ENCODE data around the gene KRT85. TPM values are rescaled to one million over a fixed set of nuclear protein-coding genes. Genes with fewer than 3 reads are reported as not detected.

The KRT85 gene
- total RNA-seq, 1 experiment from 2014 or later = not detected

DNA sequence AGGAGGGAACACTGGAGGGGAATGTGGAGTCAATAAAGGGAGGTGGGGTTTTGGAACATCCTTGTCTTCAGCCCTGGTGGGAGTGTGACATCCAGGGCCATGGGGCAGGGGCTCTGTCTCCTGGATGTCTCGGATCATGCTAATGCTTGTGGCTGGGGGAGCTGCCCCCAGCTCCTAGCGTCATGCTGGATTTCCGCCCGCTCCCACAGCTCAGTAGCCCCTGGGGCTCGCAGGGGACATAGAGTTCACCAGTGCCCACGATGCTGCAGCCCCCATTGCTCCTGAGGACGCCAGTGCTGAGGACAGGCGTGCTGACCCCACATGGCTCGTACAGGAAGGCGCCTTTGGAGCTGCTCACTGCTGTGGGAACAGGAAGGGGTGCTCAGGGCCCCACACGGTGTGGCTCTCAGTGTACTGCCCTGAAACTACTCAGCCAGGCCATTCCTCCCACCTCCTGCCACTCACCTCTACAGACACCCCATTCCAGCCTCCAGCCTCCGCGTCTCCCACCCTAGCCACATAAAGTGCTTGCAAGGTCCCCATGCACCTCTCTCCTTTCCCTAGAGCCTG lies 27.6 kb upstream of the KRT85 start:
- intact Hi-C loops (cut with micrococcal nuclease; ENCODE audit: unreplicated experiment) = no loop called here
- POLR2A ChIA-PET (ENCODE audit: low non-redundant PET) = no interaction called here
- DNase-seq (ENCODE audit: low spot score) = no peak
- TF ChIP-seq, protein P1, sequence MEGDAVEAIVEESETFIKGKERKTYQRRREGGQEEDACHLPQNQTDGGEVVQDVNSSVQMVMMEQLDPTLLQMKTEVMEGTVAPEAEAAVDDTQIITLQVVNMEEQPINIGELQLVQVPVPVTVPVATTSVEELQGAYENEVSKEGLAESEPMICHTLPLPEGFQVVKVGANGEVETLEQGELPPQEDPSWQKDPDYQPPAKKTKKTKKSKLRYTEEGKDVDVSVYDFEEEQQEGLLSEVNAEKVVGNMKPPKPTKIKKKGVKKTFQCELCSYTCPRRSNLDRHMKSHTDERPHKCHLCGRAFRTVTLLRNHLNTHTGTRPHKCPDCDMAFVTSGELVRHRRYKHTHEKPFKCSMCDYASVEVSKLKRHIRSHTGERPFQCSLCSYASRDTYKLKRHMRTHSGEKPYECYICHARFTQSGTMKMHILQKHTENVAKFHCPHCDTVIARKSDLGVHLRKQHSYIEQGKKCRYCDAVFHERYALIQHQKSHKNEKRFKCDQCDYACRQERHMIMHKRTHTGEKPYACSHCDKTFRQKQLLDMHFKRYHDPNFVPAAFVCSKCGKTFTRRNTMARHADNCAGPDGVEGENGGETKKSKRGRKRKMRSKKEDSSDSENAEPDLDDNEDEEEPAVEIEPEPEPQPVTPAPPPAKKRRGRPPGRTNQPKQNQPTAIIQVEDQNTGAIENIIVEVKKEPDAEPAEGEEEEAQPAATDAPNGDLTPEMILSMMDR (conservative IDR thresholded peaks at IDR 0.05; ENCODE audit: low read depth, low read length) = no peak
- no peak for TF ChIP-seq EZH2 (IDR thresholded peaks at IDR 0.05; ENCODE audit: borderline replicate concordance, low read depth, low read length, poor library complexity, severe bottlenecking)
- no peak overlapping the region for H3K27ac ChIP-seq (ENCODE audit: low read depth, low read length, poor library complexity, severe bottlenecking)
- H3K36me3 ChIP-seq (ENCODE audit: insufficient read depth, low read length, poor library complexity, severe bottlenecking) = no peaks in the 10 kb centered on the region
- BruUV-seq (replicated peaks) = no TSS peak
- no peak overlapping the region for H3K4me3 ChIP-seq (ENCODE audit: low read depth, low read length, poor library complexity, severe bottlenecking)
- H3K27me3 ChIP-seq (replicated peaks; ENCODE audit: insufficient read depth, low read depth, low read length, poor library complexity) = no peaks in the 10 kb centered on the region
- no peaks in the 10 kb centered on the region for H3K9me3 ChIP-seq (ENCODE audit: low read depth, low read length, poor library complexity, severe bottlenecking)
- CTCF ChIA-PET = no interaction called here
- peaks cover 5% of the 10 kb centered on the region for H3K4me1 ChIP-seq (ENCODE audit: insufficient read depth, low read length, poor library complexity, severe bottlenecking)

DNA sequence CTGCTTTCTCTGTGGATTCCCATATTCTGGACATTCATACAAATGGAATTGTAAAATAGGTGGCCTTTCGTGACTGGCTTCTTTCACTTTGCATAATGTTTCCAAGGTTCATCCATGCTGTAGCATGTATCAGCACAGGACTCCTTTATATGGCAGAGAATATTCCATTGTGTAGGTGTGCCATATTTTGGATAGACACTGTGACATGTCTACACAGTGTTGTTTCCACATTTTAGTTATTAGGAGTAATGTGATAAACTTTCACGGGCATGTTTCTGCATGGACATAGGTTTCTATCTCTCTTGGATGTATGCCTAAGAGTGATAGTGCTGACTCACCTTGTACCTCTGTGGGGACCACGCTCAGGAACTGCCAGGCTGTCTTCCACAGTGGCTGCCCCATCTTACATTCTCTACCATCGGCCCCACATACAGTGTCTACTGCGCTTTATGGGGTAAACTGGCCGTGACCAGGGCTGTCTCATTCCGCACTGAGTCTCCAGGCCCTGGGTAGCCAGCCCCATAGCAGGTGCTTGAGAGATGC lies 25.3 kb upstream of the KRT85 start:
- intact Hi-C loops (cut with micrococcal nuclease; ENCODE audit: unreplicated experiment) = no loop called here
- BruUV-seq (replicated peaks) = no TSS peak
- no peak for DNase-seq (ENCODE audit: low spot score)

DNA sequence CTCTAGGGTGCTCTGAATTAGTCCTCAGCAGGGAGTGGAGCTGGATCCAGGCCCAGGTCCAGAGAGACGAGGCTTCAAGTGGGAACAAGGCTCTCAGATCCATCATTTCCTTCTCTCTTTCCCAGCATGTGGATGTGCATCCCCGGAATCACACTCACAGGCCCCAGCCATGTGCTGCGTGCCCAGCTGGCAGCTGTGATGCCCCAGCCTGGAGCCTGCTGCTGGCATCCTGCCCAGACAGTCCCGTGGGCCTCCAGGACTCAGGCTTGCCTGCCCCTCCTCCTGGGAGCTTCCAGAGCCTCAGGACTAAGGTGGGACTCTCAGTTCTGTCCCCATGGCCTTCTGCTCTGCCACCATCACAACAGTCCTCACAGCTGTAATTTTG lies 24.3 kb upstream of the KRT85 start:
- TF ChIP-seq, protein P1 (conservative IDR thresholded peaks at IDR 0.05; ENCODE audit: low read depth, low read length) = no peak
- TF ChIP-seq EZH2 (IDR thresholded peaks at IDR 0.05; ENCODE audit: borderline replicate concordance, low read depth, low read length, poor library complexity, severe bottlenecking) = no peak
- Histone ChIP-seq H3K4me1 (ENCODE audit: insufficient read depth, low read length, poor library complexity, severe bottlenecking) (peaks cover 5% of the 10 kb centered on the region), H3K4me3 (ENCODE audit: low read depth, low read length, poor library complexity, severe bottlenecking) (no peak overlapping the region), H3K27me3 (replicated peaks; ENCODE audit: insufficient read depth, low read depth, low read length, poor library complexity) (peaks cover 11% of the 10 kb centered on the region), H3K27ac (ENCODE audit: low read depth, low read length, poor library complexity, severe bottlenecking) (no peak overlapping the region), H3K9me3 (ENCODE audit: low read depth, low read length, poor library complexity, severe bottlenecking) (no peaks in the 10 kb centered on the region), H3K36me3 (ENCODE audit: insufficient read depth, low read length, poor library complexity, severe bottlenecking) (no peaks in the 10 kb centered on the region)
- ChIA-PET CTCF (interaction anchor here (0.6 to 1.0 kb wide), 4 partner anchors 18 to 479 kb away, joined by 3 read pairs; no protein-coding TSS in a partner anchor), POLR2A (ENCODE audit: low non-redundant PET) (no interaction called here)
- peak; percentile 51 for DNase-seq (ENCODE audit: low spot score)
- no TSS peak for BruUV-seq (replicated peaks)
- intact Hi-C loops (cut with micrococcal nuclease; ENCODE audit: unreplicated experiment) = no loop called here

More for the DNA sequence above, 25.3 kb upstream of the KRT85 start:
- ChIA-PET CTCF (interaction anchor here (0.6 to 1.0 kb wide), 2 partner anchors 275 to 478 kb away, joined by 3 read pairs; no protein-coding TSS in a partner anchor), POLR2A (ENCODE audit: low non-redundant PET) (no interaction called here)
- TF ChIP-seq, protein P1 (conservative IDR thresholded peaks at IDR 0.05; ENCODE audit: low read depth, low read length) = no peak
- TF ChIP-seq EZH2 (IDR thresholded peaks at IDR 0.05; ENCODE audit: borderline replicate concordance, low read depth, low read length, poor library complexity, severe bottlenecking) = no peak
- Histone ChIP-seq H3K27me3 (replicated peaks; ENCODE audit: insufficient read depth, low read depth, low read length, poor library complexity) (peaks cover 11% of the 10 kb centered on the region), H3K9me3 (ENCODE audit: low read depth, low read length, poor library complexity, severe bottlenecking) (no peaks in the 10 kb centered on the region), H3K4me1 (ENCODE audit: insufficient read depth, low read length, poor library complexity, severe bottlenecking) (peaks cover 5% of the 10 kb centered on the region), H3K4me3 (ENCODE audit: low read depth, low read length, poor library complexity, severe bottlenecking) (no peak overlapping the region), H3K36me3 (ENCODE audit: insufficient read depth, low read length, poor library complexity, severe bottlenecking) (no peaks in the 10 kb centered on the region), H3K27ac (ENCODE audit: low read depth, low read length, poor library complexity, severe bottlenecking) (no peak overlapping the region)

All from A673 (cell line).